GM12864 (cell line): ENCODE measurements around the gene FCHSD2.

Experiments used
- DNase-seq: peaks from one replicate; pipeline ENCODE4 v3.0.0-alpha.2; 2011; ENCODE audit warnings: low read depth
- H3K4me3 ChIP-seq: 2 replicates; pipeline ENCODE4 v1.5.1; 2011; ENCODE audit warnings: mild to moderate bottlenecking, low read depth, low read length, control low read depth
- CTCF ChIP-seq: IDR thresholded peaks from 2 replicates; pipeline ENCODE4 v1.5.1; 2011; ENCODE audit warnings: low read depth, mild to moderate bottlenecking, moderate library complexity, low read length, control low read depth, inconsistent platforms; ENCODE audit errors: missing control alignments

FCHSD2 gene

GRCh38 chr11:72996959-72997358 is 145.2 kb downstream of the FCHSD2 start:
- no peak for TF ChIP-seq CTCF
- DNase-seq: no peak
- H3K4me3 ChIP-seq: no peak overlapping the region

DNA sequence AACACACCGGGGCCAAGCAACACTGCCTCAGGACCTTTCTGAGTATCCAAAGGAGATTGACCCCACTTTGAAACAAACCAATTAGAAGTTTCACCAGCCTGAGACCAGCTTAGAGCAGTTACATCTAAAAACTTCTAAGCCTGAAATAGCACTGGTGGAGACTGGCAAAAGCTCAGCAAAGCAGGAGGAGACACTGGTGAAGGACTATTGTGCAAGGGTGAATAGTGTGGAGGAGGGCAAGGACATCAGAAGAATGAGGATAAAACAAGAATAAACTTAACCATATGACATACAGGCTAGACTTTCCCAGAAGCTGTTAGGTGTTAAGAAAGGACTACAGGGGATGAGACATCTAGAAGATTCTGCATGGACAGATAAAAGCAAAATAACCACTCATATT is 152.4 kb downstream of the FCHSD2 start:
- no peak for TF ChIP-seq CTCF
- H3K4me3 ChIP-seq: no peak overlapping the region
- DNase-seq: no peak

GRCh38 chr11:72988821-72989220 is 153.3 kb downstream of the FCHSD2 start:
- no peak overlapping the region for H3K4me3 ChIP-seq
- no peak for DNase-seq
- no peak for TF ChIP-seq CTCF

DNA sequence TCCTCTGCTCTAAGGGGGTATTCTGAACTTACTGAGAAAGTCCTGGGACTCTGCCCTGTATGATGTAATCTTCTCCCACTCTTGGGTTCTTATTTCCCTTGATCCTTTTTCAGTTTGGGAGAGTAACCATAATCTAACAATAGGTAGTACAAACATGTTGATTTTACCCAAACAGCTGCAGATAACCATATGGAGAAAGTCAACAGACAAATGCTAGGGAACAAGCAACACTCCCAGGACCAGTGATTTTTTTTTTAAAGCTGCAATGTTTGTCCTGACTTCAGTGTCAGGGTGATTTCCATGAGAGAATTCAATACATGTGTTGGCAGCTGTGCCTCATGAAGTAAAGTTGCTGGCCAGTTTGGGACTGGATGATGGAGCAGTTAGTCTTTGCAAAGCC is 156.5 kb downstream of the FCHSD2 start:
- no peak for TF ChIP-seq CTCF
- H3K4me3 ChIP-seq: no peak overlapping the region
- no peak for DNase-seq

DNA sequence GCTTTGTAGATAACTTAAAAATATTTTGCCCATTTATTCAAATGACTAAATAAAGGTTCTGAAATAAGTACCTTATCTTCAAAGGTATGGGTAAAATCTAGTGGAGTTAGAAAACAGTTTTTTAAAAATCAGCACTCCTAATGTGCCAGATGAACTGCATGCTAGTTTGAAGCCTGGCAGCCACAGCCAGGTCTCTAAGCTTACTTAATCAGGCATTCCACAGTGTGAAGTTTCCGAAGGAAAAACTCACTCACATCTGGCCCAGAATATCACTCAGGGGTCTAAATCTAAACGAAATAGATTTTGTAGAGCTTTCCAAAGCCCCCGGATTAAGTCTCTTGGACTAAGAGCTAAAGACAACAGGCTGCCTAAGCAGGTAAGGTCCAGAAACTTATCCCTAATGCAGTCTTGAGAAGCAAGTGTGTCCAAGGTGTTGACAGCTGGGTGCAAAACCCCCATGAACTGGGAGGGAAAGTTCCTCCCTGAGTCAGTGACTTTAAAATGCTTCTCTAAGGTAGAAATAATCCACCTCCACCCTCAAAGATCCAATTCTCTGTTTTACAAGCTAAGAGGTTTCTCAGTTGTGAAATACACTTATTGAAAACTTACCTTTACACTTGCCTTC is 157.6 kb downstream of the FCHSD2 start:
- no peak for TF ChIP-seq CTCF
- no peak for DNase-seq
- H3K4me3 ChIP-seq: no peak overlapping the region

DNA sequence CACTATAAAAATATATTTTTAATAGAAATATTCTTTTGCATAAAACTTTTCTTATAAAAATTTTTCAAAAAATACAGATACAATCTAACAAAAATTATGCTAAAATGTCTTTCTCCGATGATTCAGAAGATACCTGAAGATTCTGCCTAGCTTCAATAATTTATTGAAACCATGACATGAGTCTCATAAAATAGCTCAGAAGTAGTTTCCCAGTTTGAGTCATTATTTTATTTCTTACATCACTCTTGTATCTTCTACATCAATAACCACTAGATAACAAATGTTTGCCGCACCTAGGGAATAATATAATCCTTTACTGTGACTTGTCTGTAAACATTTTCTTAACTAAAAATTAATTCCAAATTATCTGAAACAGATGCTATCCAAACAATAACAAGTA is 158.6 kb downstream of the FCHSD2 start:
- no peak overlapping the region for H3K4me3 ChIP-seq
- TF ChIP-seq CTCF: no peak
- no peak for DNase-seq

GRCh38 chr11:72981971-72982685 is 160.0 kb downstream of the FCHSD2 start:
- H3K4me3 ChIP-seq: no peak overlapping the region
- DNase-seq: no peak
- TF ChIP-seq CTCF: no peak
